HG02870 (cell line): ENCODE results near the gene KATNAL1.
"Not testable (repeated sequence)": the region's sequence is repeated elsewhere in the genome, so short reads cannot be mapped to it uniquely, and the experiment has no call there.

ENCODE experiments used
- ATAC-seq: cut with Tn5 transposase; IDR thresholded peaks from one replicate; pipeline ENCODE4 v1.9.1; 2021; ENCODE audit warnings: mild to moderate bottlenecking, moderate library complexity; ENCODE audit not compliant: unreplicated experiment

The KATNAL1 gene

GRCh38 chr13:30224732-30225131 lies 82.6 kb downstream of the KATNAL1 start:
- no peak for ATAC-seq

- ATAC-seq = no peak
These were observed 85.1 kb downstream of the KATNAL1 start for GRCh38 chr13:30222254-30222653.

GRCh38 chr13:30216111-30216510 lies 91.2 kb downstream of the KATNAL1 start:
- ATAC-seq = no peak

- ATAC-seq = no peak
These were observed 95.1 kb downstream of the KATNAL1 start for GRCh38 chr13:30212256-30212655.

- no peak for ATAC-seq
These were observed 95.6 kb downstream of the KATNAL1 start for GRCh38 chr13:30211745-30212144.

- peak; percentile 86 for ATAC-seq
These were observed 102.8 kb downstream of the KATNAL1 start for GRCh38 chr13:30204564-30204963.

GRCh38 chr13:30196025-30196424 lies 111.3 kb downstream of the KATNAL1 start:
- ATAC-seq = no peak

- ATAC-seq = no peak
These were observed 112.4 kb downstream of the KATNAL1 start for GRCh38 chr13:30194906-30195305.

- no peak for ATAC-seq
These were observed 113.8 kb downstream of the KATNAL1 start for GRCh38 chr13:30193279-30194234.

- no peak for ATAC-seq
These were observed 114.8 kb downstream of the KATNAL1 start for GRCh38 chr13:30192320-30193093.

GRCh38 chr13:30191491-30192100 lies 115.8 kb downstream of the KATNAL1 start:
- no peak for ATAC-seq

- ATAC-seq = no peak
These were observed 120.5 kb downstream of the KATNAL1 start for GRCh38 chr13:30186634-30187415.

- ATAC-seq = no peak
These were observed 125.3 kb downstream of the KATNAL1 start for GRCh38 chr13:30181888-30182651.

- ATAC-seq = no peak
These were observed 127.6 kb downstream of the KATNAL1 start for GRCh38 chr13:30179597-30180276.

- ATAC-seq = no peak
These were observed 128.4 kb downstream of the KATNAL1 start for GRCh38 chr13:30178976-30179375.

- no peak for ATAC-seq
These were observed 132.2 kb downstream of the KATNAL1 start for GRCh38 chr13:30175166-30175565.

- not testable (repeated sequence) for ATAC-seq
These were observed 133.1 kb downstream of the KATNAL1 start for GRCh38 chr13:30174250-30174649.

GRCh38 chr13:30173303-30173610 lies 134.1 kb downstream of the KATNAL1 start:
- no peak for ATAC-seq

GRCh38 chr13:30172593-30173302 lies 134.6 kb downstream of the KATNAL1 start:
- ATAC-seq = no peak
